ENCODE data around the gene TMC7. TPM values are rescaled to one million over a fixed set of nuclear protein-coding genes. Genes with fewer than 3 reads are reported as not detected.
A peak's percentile ranks its signal among the peaks of the same experiment; 100 is the strongest.

TMC7 gene
- total RNA-seq, 6 experiments from 2014 or later = 0.16 to 0.37 (median 0.27) TPM

- H3K27ac ChIP-seq = no peak overlapping the region
- no peak for DNase-seq
- H3K27me3 ChIP-seq = no peaks in the 10 kb centered on the region
- no peaks in the 10 kb centered on the region for H3K4me1 ChIP-seq
- H3K36me3 ChIP-seq = no peaks in the 10 kb centered on the region
- no peaks in the 10 kb centered on the region for H3K9me3 ChIP-seq
- TF ChIP-seq, protein P1, sequence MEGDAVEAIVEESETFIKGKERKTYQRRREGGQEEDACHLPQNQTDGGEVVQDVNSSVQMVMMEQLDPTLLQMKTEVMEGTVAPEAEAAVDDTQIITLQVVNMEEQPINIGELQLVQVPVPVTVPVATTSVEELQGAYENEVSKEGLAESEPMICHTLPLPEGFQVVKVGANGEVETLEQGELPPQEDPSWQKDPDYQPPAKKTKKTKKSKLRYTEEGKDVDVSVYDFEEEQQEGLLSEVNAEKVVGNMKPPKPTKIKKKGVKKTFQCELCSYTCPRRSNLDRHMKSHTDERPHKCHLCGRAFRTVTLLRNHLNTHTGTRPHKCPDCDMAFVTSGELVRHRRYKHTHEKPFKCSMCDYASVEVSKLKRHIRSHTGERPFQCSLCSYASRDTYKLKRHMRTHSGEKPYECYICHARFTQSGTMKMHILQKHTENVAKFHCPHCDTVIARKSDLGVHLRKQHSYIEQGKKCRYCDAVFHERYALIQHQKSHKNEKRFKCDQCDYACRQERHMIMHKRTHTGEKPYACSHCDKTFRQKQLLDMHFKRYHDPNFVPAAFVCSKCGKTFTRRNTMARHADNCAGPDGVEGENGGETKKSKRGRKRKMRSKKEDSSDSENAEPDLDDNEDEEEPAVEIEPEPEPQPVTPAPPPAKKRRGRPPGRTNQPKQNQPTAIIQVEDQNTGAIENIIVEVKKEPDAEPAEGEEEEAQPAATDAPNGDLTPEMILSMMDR (IDR thresholded peaks at IDR 0.05) = no peak
- TF ChIP-seq POLR2A (IDR thresholded peaks at IDR 0.05) = no peak
- intact Hi-C loops (cut with DNase I) = no loop called here
- H3K4me3 ChIP-seq = no peak overlapping the region
- no peak for ATAC-seq
Observed at GRCh38 chr16:19017179-19017578, 33.4 kb downstream of the TMC7 start.

GRCh38 chr16:19020689-19021088 lies 37.0 kb downstream of the TMC7 start:
- H3K36me3 ChIP-seq = no peaks in the 10 kb centered on the region
- intact Hi-C loops (cut with DNase I) = no loop called here
- no peak overlapping the region for H3K27ac ChIP-seq
- no peak for TF ChIP-seq POLR2A (IDR thresholded peaks at IDR 0.05)
- TF ChIP-seq, protein P1 (IDR thresholded peaks at IDR 0.05) = no peak
- H3K4me3 ChIP-seq = no peak overlapping the region
- no peaks in the 10 kb centered on the region for H3K27me3 ChIP-seq
- no peaks in the 10 kb centered on the region for H3K9me3 ChIP-seq
- DNase-seq (no peak), ATAC-seq (no peak)
- WGBS (ENCODE audit: insufficient coverage, low coverage, low lambda C conversion rate, missing lambda C conversion rate) = 91% methylated on average over 4 of the region's 4 CpGs
- no peaks in the 10 kb centered on the region for H3K4me1 ChIP-seq

DNA sequence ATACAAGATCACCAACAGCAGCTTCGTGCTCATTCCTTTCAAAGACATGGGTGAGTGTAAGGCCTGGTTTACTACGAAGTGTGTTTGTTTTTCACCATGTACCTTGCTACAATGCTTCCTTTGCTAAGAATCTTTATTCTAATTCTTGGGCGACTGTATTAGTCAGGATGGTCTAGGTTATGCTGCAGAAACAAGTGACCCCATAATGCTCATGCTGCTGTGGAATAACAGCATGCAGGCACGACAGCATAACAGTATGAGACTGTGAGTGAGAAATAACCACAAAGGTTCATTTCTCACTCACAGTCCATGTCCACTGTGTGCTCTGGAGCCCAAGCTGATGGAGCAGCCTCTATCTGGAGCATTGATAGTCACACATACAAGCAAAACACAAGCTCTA lies 38.0 kb downstream of the TMC7 start:
- H3K9me3 ChIP-seq = no peaks in the 10 kb centered on the region
- H3K4me3 ChIP-seq = no peak overlapping the region
- TF ChIP-seq POLR2A (IDR thresholded peaks at IDR 0.05) = no peak
- TF ChIP-seq, protein P1 (IDR thresholded peaks at IDR 0.05) = no peak
- DNase-seq (no peak), ATAC-seq (no peak)
- no peak overlapping the region for H3K27ac ChIP-seq
- intact Hi-C loops (cut with DNase I) = no loop called here
- no peaks in the 10 kb centered on the region for H3K36me3 ChIP-seq
- no peaks in the 10 kb centered on the region for H3K4me1 ChIP-seq
- H3K27me3 ChIP-seq = no peaks in the 10 kb centered on the region
- WGBS (ENCODE audit: insufficient coverage, low coverage, low lambda C conversion rate, missing lambda C conversion rate) = 75% methylated on average over 4 of the region's 4 CpGs

DNA sequence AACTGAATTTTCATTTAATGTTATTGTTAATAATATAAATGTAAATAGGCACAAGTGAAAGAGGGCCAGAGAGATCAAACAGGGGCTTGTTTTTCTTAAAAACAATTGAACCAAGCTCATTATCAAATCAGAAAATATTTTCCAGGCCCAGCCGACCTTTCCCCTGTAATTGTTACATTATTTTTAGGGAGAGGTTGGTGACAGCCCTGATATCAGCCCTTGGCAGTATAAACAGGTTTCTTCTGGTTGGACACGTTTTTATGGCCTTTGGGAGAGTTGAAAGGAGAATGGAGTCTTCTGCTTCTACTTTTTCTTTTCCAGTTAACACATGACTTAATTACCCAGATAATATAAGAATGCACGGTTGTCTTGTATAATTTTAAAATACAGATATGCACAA lies 43.7 kb downstream of the TMC7 start:
- intact Hi-C loops (cut with DNase I) = no loop called here
- Histone ChIP-seq H3K4me3 (no peak overlapping the region), H3K27me3 (no peaks in the 10 kb centered on the region), H3K9me3 (no peaks in the 10 kb centered on the region), H3K36me3 (no peaks in the 10 kb centered on the region), H3K27ac (no peak overlapping the region), H3K4me1 (no peaks in the 10 kb centered on the region)
- TF ChIP-seq, protein P1 (IDR thresholded peaks at IDR 0.05) = no peak
- TF ChIP-seq POLR2A (IDR thresholded peaks at IDR 0.05) = no peak
- no peak for DNase-seq
- 64% methylated on average over 3 of the region's 3 CpGs for WGBS (ENCODE audit: insufficient coverage, low coverage, low lambda C conversion rate, missing lambda C conversion rate)
- ATAC-seq = no peak

DNA sequence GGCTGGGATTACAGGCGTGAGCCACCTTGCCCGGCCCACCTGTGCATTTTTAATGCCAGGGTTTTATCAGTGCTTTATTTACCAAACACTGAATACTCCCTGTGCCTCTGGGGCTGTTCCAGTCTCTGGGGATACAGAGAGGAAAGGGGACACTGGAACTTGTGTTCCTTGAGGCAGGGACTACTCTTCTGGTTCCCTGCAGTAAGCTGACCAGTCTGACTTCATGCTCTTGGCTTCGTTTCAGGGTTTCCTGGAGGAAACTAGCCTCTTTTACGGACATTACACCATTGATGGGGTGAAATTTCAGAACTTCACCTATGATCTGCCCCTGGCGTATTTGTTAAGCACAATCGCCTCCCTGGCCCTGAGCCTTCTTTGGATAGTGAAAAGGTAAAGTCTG lies 46.2 kb downstream of the TMC7 start:
- TF ChIP-seq, protein P1 (IDR thresholded peaks at IDR 0.05) = no peak
- TF ChIP-seq POLR2A (IDR thresholded peaks at IDR 0.05) = no peak
- H3K9me3 ChIP-seq = no peaks in the 10 kb centered on the region
- no peak for DNase-seq
- ATAC-seq = peak in 2 of 4 donors; percentile 35 to 42
- H3K27ac ChIP-seq = no peak overlapping the region
- no peak overlapping the region for H3K4me3 ChIP-seq
- H3K36me3 ChIP-seq = no peaks in the 10 kb centered on the region
- H3K4me1 ChIP-seq = no peaks in the 10 kb centered on the region
- no peaks in the 10 kb centered on the region for H3K27me3 ChIP-seq
- intact Hi-C loops (cut with DNase I) = no loop called here
- 29% methylated on average over 4 of the region's 6 CpGs for WGBS (ENCODE audit: insufficient coverage, low coverage, low lambda C conversion rate, missing lambda C conversion rate)

Measured in right lobe of liver (tissue), 6 donors.